Large intestine (tissue), 3 donors: ENCODE measurements around the gene GOLGA5. TPM values are rescaled to one million over a fixed set of nuclear protein-coding genes. Genes with fewer than 3 reads are reported as not detected.
A peak's percentile ranks its signal among the peaks of the same experiment; 100 is the strongest.

Source experiments
- DNase-seq, 2 donors: peaks; one replicate each; pipeline versions ENCODE4 v3.0.0 to v3.0.0-alpha.2; 2013
- H3K27ac ChIP-seq: one replicate; pipeline ENCODE4 v1.5.1; 2013; ENCODE audit warnings: low read length
- H3K27me3 ChIP-seq: 2 replicates; pipeline ENCODE4 v1.6.1; 2013; ENCODE audit warnings: low read length; ENCODE audit not compliant: control insufficient read depth, insufficient read depth
- H3K36me3 ChIP-seq: 2 replicates; pipeline ENCODE4 v1.6.1; 2013; ENCODE audit warnings: low read length; ENCODE audit not compliant: control insufficient read depth, insufficient read depth
- H3K4me1 ChIP-seq: one replicate; pipeline ENCODE4 v1.6.1; 2013; ENCODE audit warnings: low read length; ENCODE audit not compliant: control insufficient read depth, insufficient read depth
- H3K4me3 ChIP-seq: one replicate; pipeline ENCODE4 v1.5.1; 2013; ENCODE audit warnings: low read length
- H3K9me3 ChIP-seq: one replicate; pipeline ENCODE4 v1.6.1; 2013; ENCODE audit warnings: mild to moderate bottlenecking, low read depth, low read length, moderate library complexity; ENCODE audit not compliant: control insufficient read depth
- WGBS: methylation state at CpG from one replicate; pipeline ENCODE4 v1.1.5; 2013; ENCODE audit warnings: low lambda C conversion rate; ENCODE audit not compliant: insufficient coverage; 5-methylcytosine and 5-hydroxymethylcytosine counted together
- polyA plus RNA-seq: library from polyadenylated mRNA; unstranded; fragments of 120-200 nt; gene quantifications from one replicate; pipeline ENCODE4 v1.2.1, GENCODE V29; 2013

GOLGA5 gene
- polyA plus RNA-seq, 1 donor = 37.5 TPM

GRCh38 chr14:92860049-92860840 is 66.1 kb downstream of the GOLGA5 start:
- WGBS = no CpG with 5 or more reads among the region's 7 CpGs
- Histone ChIP-seq H3K9me3 (no peaks in the 10 kb centered on the region), H3K27ac (no peak overlapping the region), H3K4me1 (no peaks in the 10 kb centered on the region), H3K36me3 (no peaks in the 10 kb centered on the region), H3K27me3 (no peaks in the 10 kb centered on the region), H3K4me3 (no peak overlapping the region)
- DNase-seq = no peak

GRCh38 chr14:92861856-92862745 is 68.0 kb downstream of the GOLGA5 start:
- WGBS = 80% methylated on average over 2 of the region's 7 CpGs

DNA sequence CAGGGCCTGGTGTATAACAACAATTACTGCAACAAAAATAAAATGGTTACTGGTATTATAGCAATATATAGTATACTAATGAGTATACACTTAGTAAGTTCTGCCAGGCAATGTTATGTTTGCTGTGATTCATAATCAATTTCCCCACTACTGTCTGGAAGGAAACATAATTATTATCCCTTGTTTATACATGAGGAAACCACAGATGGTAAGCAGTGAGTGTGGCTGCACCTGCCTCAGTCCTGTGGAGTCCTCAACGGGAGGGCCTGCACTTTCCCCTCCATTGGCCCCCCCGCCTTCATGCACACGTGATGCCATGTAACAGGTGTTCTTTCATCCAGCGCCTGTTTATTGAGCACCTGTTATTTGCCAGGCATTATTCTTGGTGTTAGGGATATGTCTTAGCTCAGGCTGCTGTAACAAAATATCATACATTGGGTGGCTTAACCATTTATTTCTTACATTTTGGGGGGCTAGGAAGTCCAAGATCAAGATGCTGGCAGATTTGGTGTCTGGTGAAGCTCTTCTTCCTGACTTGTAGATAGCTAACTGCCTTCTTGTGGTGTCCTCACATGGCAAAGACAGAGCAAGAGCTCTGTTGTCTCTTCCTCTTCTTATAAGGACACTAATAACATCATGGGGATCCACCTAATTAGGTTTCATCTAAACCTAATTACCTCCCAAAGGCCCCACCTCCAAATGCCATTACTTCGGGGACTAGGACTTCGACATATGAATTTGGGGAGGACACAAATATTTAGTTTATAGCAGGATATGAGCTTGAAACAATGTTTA is 69.4 kb downstream of the GOLGA5 start:
- no peak for DNase-seq
- Histone ChIP-seq H3K36me3 (no peaks in the 10 kb centered on the region), H3K9me3 (no peaks in the 10 kb centered on the region), H3K4me1 (no peaks in the 10 kb centered on the region), H3K27me3 (no peaks in the 10 kb centered on the region), H3K27ac (no peak overlapping the region), H3K4me3 (no peak overlapping the region)
- 100% methylated on average over 2 of the region's 6 CpGs for WGBS

More at GRCh38 chr14:92861856-92862745, 68.0 kb downstream of the GOLGA5 start:
- Histone ChIP-seq H3K9me3 (no peaks in the 10 kb centered on the region), H3K36me3 (no peaks in the 10 kb centered on the region), H3K4me3 (no peak overlapping the region), H3K4me1 (no peaks in the 10 kb centered on the region), H3K27me3 (no peaks in the 10 kb centered on the region), H3K27ac (no peak overlapping the region)
- DNase-seq = no peak

GRCh38 chr14:92865674-92866073 is 71.6 kb downstream of the GOLGA5 start:
- WGBS = no CpG with 5 or more reads among the region's 1 CpG
- H3K27ac ChIP-seq = no peak overlapping the region
- no peaks in the 10 kb centered on the region for H3K9me3 ChIP-seq
- no peaks in the 10 kb centered on the region for H3K4me1 ChIP-seq
- no peaks in the 10 kb centered on the region for H3K36me3 ChIP-seq
- no peak overlapping the region for H3K4me3 ChIP-seq
- no peak for DNase-seq
- H3K27me3 ChIP-seq = no peaks in the 10 kb centered on the region

DNA sequence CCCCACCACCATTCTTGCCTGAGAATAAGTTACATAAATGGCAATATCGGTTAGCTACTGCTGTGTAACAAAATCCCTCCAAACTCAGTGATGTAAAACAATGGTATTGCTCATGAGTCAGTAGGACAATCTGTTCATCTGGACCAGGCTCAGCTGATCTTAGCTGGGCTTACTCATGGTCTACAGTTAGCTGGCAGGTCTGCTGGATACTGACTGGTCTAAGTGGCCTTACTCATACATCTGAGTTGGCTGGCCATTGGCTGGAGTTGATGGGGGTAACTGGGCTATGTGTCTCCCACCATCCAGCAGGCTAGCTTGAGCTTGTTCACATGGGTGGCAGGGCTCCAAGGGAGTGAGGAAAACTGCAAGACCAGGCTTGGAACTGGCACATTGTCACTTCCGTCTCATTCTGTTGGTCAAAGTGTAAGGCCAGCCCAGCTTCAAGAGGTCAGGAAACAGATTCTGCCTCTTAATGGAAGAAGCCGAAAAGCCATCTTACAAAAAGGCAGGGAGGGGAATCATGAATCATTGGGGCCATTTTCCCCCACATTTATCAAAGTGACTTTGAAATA is 72.2 kb downstream of the GOLGA5 start:
- Histone ChIP-seq H3K36me3 (no peaks in the 10 kb centered on the region), H3K9me3 (no peaks in the 10 kb centered on the region), H3K4me1 (no peaks in the 10 kb centered on the region), H3K27ac (no peak overlapping the region), H3K4me3 (no peak overlapping the region), H3K27me3 (no peaks in the 10 kb centered on the region)
- no peak for DNase-seq
- WGBS = no CpG with 5 or more reads among the region's 3 CpGs

GRCh38 chr14:92866901-92867865 is 73.1 kb downstream of the GOLGA5 start:
- DNase-seq = no peak
- Histone ChIP-seq H3K27ac (no peak overlapping the region), H3K27me3 (no peaks in the 10 kb centered on the region), H3K9me3 (no peaks in the 10 kb centered on the region), H3K4me3 (no peak overlapping the region), H3K4me1 (no peaks in the 10 kb centered on the region), H3K36me3 (no peaks in the 10 kb centered on the region)
- WGBS = 100% methylated on average over 1 of the region's 14 CpGs

DNA sequence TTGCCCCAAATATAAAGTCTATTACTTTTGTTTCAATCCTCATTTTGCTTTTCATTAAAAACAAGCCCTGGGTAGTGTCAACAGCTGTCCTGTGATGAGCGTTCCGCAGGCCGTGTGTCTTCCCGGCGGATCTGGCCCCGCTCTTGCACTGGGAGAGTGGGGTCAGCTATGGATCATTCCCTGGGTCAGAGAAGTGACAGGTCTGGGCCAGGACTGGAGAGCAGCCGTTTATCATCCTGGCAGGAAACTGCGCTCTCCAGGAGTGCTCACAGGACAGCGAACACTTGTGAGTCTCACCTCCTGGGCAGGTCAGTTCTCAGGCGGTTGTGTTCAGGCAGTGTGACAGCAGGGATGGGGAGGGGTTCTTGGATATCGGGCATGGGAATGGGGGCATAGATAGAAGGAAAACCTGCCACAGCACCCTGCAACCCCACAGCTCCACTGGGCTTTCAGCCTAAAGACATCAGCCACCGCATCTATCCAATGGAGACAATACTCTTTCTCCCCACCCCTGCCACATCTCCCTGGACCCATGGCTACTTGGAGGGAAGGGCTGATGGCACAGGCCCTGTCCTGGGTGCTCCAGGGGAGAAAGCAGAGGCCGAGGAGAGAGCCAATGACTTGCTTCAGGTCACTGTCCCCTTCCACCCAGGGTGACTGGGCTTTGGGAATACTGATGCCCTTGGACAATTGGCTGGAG is 81.0 kb downstream of the GOLGA5 start:
- no peak for DNase-seq
- WGBS = no CpG with 5 or more reads among the region's 13 CpGs
- Histone ChIP-seq H3K27me3 (peaks cover 16% of the 10 kb centered on the region), H3K9me3 (no peaks in the 10 kb centered on the region), H3K4me1 (no peaks in the 10 kb centered on the region), H3K36me3 (no peaks in the 10 kb centered on the region), H3K27ac (no peak overlapping the region), H3K4me3 (no peak overlapping the region)

- Histone ChIP-seq H3K27ac (no peak overlapping the region), H3K27me3 (peaks cover 32% of the 10 kb centered on the region), H3K9me3 (no peaks in the 10 kb centered on the region), H3K36me3 (no peaks in the 10 kb centered on the region), H3K4me3 (no peak overlapping the region), H3K4me1 (no peaks in the 10 kb centered on the region)
- peak in 1 of 2 donors; percentile 16 for DNase-seq
- WGBS = 89% methylated on average over 1 of the region's 18 CpGs
Measured at GRCh38 chr14:92877757-92878431, 83.8 kb downstream of the GOLGA5 start.
